SK-N-SH (cell line): Measurements from ENCODE around the gene GGPS1.
"Not testable (repeated sequence)": the region's sequence is repeated elsewhere in the genome, so short reads cannot be mapped to it uniquely, and the experiment has no call there.

Experiments used
- CTCF ChIP-seq: fragments of 200-600 bp; sonication (generic); IDR thresholded peaks from 2 replicates; pipeline ENCODE4 v1.6.1; 2017; ENCODE audit warnings: antibody characterized with exemption, mild to moderate bottlenecking, moderate library complexity
- EP300 ChIP-seq, 2 experiments: IDR thresholded peaks; 2 replicates each; pipeline versions ENCODE4 v1.4.0 to v1.6.1; 2012; ENCODE audit warnings: borderline replicate concordance in 1 of 2, low read depth in 1 of 2, low read length in 1 of 2
- EZH2phosphoT487 ChIP-seq: fragments of 200-600 bp; sonication (generic); IDR thresholded peaks from 2 replicates; pipeline ENCODE4 v1.6.1; 2017; ENCODE audit warnings: low read depth, mixed run types, mild to moderate bottlenecking, antibody characterized with exemption, moderate library complexity, borderline replicate concordance
- GATA2 ChIP-seq: sonication (generic); formaldehyde crosslinking; IDR thresholded peaks from 2 replicates; pipeline ENCODE4 v1.5.0; 2020; ENCODE audit warnings: mild to moderate bottlenecking, missing genetic modification reagents
- JUND ChIP-seq: IDR thresholded peaks from 2 replicates; pipeline ENCODE4 v1.4.0; 2012
- MAX ChIP-seq: IDR thresholded peaks from 2 replicates; pipeline ENCODE4 v1.4.0; 2012; ENCODE audit warnings: low read depth
- NFIC ChIP-seq: IDR thresholded peaks from 2 replicates; pipeline ENCODE4 v1.4.0; 2012; ENCODE audit warnings: borderline replicate concordance
- POLR2AphosphoS5 ChIP-seq: IDR thresholded peaks from 2 replicates; pipeline ENCODE4 v1.6.1; 2012; ENCODE audit warnings: low read depth, low read length
- RCOR1 ChIP-seq: fragments of 150-350 bp; IDR thresholded peaks from 2 replicates; pipeline ENCODE4 v1.6.1; 2017; ENCODE audit warnings: antibody characterized with exemption, low read length
- REST ChIP-seq: IDR thresholded peaks from 2 replicates; pipeline ENCODE4 v1.6.1; 2012; ENCODE audit warnings: mild to moderate bottlenecking, low read depth, low read length, moderate library complexity
- SIN3A ChIP-seq: IDR thresholded peaks from 2 replicates; pipeline ENCODE4 v1.6.1; 2012; ENCODE audit warnings: low read depth, mild to moderate bottlenecking, low read length, moderate library complexity, borderline replicate concordance
- TAF1 ChIP-seq: IDR thresholded peaks from 2 replicates; pipeline ENCODE4 v1.6.1; 2012; ENCODE audit warnings: low read depth, mild to moderate bottlenecking, low read length, moderate library complexity, borderline replicate concordance

GRCh38 chr1:235283636-235284035, 44.7 kb upstream of the GGPS1 start:
- not testable (repeated sequence) for TF ChIP-seq POLR2AphosphoS5; GATA2; NFIC; JUND; SIN3A; CTCF; RCOR1; MAX; TAF1; EZH2phosphoT487; EP300 (IDR thresholded peaks at IDR 0.05; ENCODE audit: borderline replicate concordance in 1 of 2, low read depth in 1 of 2, low read length in 1 of 2); REST
